WTC11 (cell line): ENCODE measurements around the gene LRRC18.

ENCODE experiments used
- ELF4 ChIP-seq: sonication (generic); formaldehyde crosslinking; IDR thresholded peaks from 2 replicates; pipeline ENCODE4 v1.8.1; 2022; ENCODE audit warnings: low read depth, mild to moderate bottlenecking, moderate library complexity, missing genetic modification reagents
- HMGA2 ChIP-seq: fragments of 250-450 bp; sonication (Bioruptor Pico); IDR thresholded peaks from 2 replicates; pipeline ENCODE4 v1.4.0; 2021; ENCODE audit warnings: mild to moderate bottlenecking, moderate library complexity
- JUN ChIP-seq: sonication (generic); formaldehyde crosslinking; IDR thresholded peaks from 2 replicates; pipeline ENCODE4 v1.8.0; 2023; ENCODE audit warnings: mild to moderate bottlenecking, missing genetic modification reagents
- SMAD4 ChIP-seq: sonication (generic); formaldehyde crosslinking; IDR thresholded peaks from 2 replicates; pipeline ENCODE4 v1.8.0; 2022; ENCODE audit warnings: mild to moderate bottlenecking, missing genetic modification reagents
- SP1 ChIP-seq: sonication (generic); formaldehyde crosslinking; conservative IDR thresholded peaks from 2 replicates; pipeline ENCODE4 v1.8.1; 2022; ENCODE audit warnings: missing genetic modification reagents
- TP53 ChIP-seq: sonication (generic); formaldehyde crosslinking; IDR thresholded peaks from 2 replicates; pipeline ENCODE4 v1.8.1; 2023; ENCODE audit warnings: mild to moderate bottlenecking, missing genetic modification reagents
- TF ChIP-seq, protein P1 (sequence below): fragments of 200-600 bp; IDR thresholded peaks from 2 replicates; pipeline ENCODE4 v1.8.0; 2022; ENCODE audit warnings: antibody characterized with exemption
- TF ChIP-seq, protein P2 (sequence below): fragments of 250-450 bp; sonication (Bioruptor Pico); IDR thresholded peaks from 2 replicates; pipeline ENCODE4 v1.9.0; 2021; ENCODE audit warnings: moderate library complexity, mild to moderate bottlenecking, inconsistent platforms, borderline replicate concordance
- TF ChIP-seq, protein P3 (sequence below): sonication (generic); formaldehyde crosslinking; IDR thresholded peaks from 2 replicates; pipeline ENCODE4 v1.8.1; 2023; ENCODE audit warnings: mild to moderate bottlenecking, missing genetic modification reagents, moderate library complexity
- TF ChIP-seq, protein P4 (sequence below): sonication (generic); formaldehyde crosslinking; IDR thresholded peaks from 2 replicates; pipeline ENCODE4 v1.8.0; 2023; ENCODE audit warnings: missing genetic modification reagents
- TF ChIP-seq, protein P5 (sequence below): sonication (generic); formaldehyde crosslinking; IDR thresholded peaks from 2 replicates; pipeline ENCODE4 v1.8.1; 2022; ENCODE audit warnings: mild to moderate bottlenecking, missing genetic modification reagents, moderate library complexity, borderline replicate concordance
- TF ChIP-seq, protein P6 (sequence below): sonication (generic); formaldehyde crosslinking; IDR thresholded peaks from 2 replicates; pipeline ENCODE4 v1.8.0; 2022; ENCODE audit warnings: mild to moderate bottlenecking, missing genetic modification reagents

DNA sequence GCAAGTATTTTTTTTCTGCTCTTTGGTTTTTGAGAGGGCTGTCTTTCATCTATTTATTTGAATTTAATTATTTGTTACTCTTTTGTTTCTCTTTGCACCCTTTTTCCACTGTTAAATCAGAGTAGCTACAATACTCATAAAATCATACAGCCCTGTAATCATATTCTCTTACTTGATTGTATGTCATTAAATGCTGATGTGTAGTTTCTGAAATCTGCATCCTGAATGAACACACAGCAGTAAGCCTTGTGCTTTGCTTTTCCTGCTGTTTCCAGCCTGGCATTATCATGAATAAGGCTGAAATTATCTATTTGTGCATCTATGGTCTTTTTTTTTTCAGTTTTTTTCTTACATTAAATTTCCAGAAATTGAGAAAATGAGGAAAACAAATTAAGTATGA lies 4.1 kb downstream of the LRRC18 start:
- TF ChIP-seq, protein P1, sequence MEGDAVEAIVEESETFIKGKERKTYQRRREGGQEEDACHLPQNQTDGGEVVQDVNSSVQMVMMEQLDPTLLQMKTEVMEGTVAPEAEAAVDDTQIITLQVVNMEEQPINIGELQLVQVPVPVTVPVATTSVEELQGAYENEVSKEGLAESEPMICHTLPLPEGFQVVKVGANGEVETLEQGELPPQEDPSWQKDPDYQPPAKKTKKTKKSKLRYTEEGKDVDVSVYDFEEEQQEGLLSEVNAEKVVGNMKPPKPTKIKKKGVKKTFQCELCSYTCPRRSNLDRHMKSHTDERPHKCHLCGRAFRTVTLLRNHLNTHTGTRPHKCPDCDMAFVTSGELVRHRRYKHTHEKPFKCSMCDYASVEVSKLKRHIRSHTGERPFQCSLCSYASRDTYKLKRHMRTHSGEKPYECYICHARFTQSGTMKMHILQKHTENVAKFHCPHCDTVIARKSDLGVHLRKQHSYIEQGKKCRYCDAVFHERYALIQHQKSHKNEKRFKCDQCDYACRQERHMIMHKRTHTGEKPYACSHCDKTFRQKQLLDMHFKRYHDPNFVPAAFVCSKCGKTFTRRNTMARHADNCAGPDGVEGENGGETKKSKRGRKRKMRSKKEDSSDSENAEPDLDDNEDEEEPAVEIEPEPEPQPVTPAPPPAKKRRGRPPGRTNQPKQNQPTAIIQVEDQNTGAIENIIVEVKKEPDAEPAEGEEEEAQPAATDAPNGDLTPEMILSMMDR = no peak
- TF ChIP-seq, protein P2, sequence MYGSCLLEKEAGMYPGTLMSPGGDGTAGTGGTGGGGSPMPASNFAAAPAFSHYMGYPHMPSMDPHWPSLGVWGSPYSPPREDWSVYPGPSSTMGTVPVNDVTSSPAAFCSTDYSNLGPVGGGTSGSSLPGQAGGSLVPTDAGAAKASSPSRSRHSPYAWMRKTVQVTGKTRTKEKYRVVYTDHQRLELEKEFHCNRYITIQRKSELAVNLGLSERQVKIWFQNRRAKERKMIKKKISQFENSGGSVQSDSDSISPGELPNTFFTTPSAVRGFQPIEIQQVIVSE = no peak
- TF ChIP-seq, protein P3, sequence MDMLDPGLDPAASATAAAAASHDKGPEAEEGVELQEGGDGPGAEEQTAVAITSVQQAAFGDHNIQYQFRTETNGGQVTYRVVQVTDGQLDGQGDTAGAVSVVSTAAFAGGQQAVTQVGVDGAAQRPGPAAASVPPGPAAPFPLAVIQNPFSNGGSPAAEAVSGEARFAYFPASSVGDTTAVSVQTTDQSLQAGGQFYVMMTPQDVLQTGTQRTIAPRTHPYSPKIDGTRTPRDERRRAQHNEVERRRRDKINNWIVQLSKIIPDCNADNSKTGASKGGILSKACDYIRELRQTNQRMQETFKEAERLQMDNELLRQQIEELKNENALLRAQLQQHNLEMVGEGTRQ (CRISPR knock-in tag) = no peak
- TF ChIP-seq, protein P4, sequence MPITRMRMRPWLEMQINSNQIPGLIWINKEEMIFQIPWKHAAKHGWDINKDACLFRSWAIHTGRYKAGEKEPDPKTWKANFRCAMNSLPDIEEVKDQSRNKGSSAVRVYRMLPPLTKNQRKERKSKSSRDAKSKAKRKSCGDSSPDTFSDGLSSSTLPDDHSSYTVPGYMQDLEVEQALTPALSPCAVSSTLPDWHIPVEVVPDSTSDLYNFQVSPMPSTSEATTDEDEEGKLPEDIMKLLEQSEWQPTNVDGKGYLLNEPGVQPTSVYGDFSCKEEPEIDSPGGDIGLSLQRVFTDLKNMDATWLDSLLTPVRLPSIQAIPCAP = no peak
- TF ChIP-seq SP1 (CRISPR knock-in tag) (no peak), ELF4 (CRISPR knock-in tag) (no peak), HMGA2 (CRISPR knock-in tag) (no peak), TP53 (no peak), JUN (CRISPR knock-in tag) (no peak), SMAD4 (CRISPR knock-in tag) (no peak)
- TF ChIP-seq, protein P5, sequence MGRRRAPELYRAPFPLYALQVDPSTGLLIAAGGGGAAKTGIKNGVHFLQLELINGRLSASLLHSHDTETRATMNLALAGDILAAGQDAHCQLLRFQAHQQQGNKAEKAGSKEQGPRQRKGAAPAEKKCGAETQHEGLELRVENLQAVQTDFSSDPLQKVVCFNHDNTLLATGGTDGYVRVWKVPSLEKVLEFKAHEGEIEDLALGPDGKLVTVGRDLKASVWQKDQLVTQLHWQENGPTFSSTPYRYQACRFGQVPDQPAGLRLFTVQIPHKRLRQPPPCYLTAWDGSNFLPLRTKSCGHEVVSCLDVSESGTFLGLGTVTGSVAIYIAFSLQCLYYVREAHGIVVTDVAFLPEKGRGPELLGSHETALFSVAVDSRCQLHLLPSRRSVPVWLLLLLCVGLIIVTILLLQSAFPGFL = no peak
- TF ChIP-seq, protein P6, sequence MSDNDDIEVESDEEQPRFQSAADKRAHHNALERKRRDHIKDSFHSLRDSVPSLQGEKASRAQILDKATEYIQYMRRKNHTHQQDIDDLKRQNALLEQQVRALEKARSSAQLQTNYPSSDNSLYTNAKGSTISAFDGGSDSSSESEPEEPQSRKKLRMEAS = no peak
